Fibroblast of the conjunctiva (primary cell): Measurements from ENCODE around the gene VPS13C.
A peak's percentile ranks its signal among the peaks of the same experiment; 100 is the strongest.
"Not testable (repeated sequence)": the region's sequence is repeated elsewhere in the genome, so short reads cannot be mapped to it uniquely, and the experiment has no call there.

Experiments
- DNase-seq: peaks from one replicate; pipeline ENCODE4 v3.0.0-alpha.2; 2010; ENCODE audit warnings: low read depth

VPS13C gene

DNA sequence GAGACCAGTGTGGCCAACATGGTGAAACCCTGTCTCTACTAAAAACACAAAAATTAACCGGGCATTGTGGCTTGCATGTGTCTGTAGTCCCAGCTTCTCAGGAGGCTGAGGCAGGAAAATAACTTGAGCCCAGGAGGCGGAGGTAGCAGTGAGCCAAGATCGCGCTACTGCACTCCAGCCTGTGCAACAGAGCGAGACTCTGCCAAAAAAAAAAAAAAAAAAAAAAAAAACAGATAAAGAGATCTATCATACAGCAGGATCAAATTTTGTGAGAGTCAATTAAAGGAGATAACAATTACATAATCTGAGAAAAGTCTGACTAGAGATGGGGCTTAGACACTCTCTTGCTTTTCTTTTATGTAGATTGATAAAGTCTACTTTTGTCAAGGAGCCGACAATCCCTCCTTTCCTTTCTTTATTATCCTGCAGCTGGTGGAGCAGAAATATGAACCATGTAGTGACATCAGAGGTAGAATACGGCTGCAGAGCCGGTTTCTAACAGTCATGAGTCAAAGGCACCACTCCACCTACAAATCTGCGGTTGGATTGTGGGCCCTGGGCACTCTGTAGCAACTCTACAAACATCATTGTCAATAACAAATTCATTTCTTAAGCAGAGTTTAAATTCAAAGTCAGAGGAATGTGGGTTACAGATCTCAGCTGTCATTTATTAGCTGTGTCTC, 15.5 kb upstream of the VPS13C start:
- no peak for DNase-seq

DNA sequence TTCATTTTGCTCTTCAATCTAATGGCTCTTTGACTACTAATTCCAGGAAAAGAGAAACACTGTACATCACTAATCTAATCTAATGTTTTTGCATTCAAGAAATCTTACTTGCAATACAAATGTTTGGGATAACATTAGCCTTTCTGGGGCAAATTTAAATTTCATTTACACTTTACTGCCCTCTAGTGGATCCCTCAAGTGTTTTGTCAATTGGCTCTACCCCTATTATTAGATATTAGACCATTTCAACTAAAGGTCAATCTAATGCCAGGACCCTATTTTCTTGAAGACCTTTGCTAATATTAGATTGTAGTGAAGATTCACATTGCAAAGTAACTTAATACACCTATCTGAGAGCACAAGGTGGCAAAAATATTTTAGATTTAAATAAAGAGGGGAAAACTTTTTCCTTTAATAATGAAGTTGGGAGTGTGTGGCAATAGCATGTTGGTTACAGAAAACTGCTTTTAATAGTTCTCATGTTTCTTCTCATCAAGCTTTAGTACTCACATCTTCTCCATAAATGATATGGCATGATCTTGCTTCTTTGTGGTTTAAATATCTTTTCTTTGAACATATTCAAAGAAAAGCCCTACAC, 11.6 kb upstream of the VPS13C start:
- DNase-seq: peak; percentile 31

GRCh38 chr15:62069551-62069950, 9.3 kb upstream of the VPS13C start:
- DNase-seq: no peak

DNA sequence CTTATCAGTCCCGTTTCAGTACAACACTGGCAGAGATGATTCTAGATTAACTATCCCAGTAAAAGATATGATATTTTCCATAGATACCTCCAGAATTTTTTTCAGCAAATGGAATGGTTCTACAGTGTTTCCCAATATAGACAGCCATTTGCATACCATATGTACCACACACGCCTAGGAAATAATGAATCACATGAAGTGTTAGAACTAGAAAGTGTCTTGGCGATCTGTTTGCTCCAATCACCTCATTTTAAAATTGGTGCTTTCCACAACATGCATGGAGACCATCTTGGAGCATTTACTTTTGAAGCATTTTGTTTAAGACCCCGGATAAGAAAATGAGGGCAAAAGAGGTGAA, 8.5 kb upstream of the VPS13C start:
- DNase-seq: no peak

DNA sequence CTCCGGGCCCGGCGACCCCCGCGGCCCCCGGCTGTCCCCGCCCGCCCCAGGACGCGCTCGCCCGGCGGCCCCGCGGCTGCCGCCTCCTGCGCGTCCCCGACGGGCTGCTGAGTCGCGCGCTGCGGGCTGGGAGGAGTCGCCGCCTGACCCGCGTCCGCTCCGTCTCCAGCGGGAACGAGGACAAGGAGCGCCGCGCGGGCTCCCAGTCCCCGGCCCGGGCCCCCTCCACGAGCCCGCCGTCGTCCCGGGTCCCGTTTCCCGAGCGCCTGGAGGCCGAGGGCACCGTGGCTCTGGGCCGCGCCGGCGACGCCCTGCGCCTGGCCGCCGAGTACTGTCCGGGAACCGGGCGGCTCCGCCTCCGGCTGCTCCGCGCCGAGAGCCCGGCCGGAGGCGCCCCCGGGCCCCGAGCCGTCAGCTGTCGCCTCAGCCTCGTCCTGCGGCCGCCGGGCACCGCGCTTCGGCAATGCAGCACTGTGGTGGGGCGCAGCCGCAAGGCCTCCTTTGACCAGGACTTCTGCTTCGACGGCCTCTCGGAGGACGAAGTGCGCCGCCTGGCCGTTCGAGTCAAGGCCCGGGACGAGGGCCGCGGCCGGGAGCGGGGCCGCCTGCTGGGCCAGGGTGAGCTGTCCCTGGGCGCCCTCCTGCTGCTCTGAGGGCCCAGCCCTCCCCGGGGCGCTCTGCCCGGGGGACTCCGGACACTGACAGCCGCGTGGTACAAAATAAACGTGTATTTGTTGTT, 8.0 kb upstream of the VPS13C start:
- no peak for DNase-seq

DNA sequence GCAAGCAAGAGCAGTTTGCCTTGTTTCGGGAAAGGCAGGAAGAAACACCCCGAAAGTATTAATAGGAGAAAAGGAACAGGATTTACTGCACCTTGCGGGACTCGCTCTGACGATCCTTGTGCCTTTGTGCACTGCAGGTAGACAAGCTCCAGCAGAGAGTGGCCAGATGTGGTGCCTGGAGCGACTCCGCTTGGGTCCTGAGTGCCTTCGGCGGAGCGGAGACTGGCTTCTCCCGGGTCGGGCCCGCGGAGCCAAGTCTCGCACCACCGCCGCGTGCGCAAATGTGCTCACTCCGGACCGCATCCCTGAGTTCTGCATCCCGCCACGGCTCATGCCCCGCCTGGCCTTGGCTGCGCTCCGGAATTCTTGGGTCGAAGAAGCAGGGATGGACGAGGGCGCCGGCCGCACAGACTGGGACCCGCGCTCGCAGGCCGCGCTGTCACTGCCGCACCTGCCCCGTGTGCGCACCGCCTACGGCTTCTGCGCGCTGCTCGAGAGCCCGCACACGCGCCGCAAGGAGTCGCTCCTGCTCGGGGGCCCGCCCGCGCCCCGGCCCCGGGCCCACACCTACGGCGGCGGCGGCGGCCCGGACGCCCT, 7.3 kb upstream of the VPS13C start:
- DNase-seq: no peak

- DNase-seq: no peak
Measured at GRCh38 chr15:62066663-62067447, 6.6 kb upstream of the VPS13C start, which contains the start of gene C2CD4A. Gene C2CD4A, plus strand, starts transcription at chr15:62066977. Its CDS starts 637 bp downstream, at chr15:62067614.

DNA sequence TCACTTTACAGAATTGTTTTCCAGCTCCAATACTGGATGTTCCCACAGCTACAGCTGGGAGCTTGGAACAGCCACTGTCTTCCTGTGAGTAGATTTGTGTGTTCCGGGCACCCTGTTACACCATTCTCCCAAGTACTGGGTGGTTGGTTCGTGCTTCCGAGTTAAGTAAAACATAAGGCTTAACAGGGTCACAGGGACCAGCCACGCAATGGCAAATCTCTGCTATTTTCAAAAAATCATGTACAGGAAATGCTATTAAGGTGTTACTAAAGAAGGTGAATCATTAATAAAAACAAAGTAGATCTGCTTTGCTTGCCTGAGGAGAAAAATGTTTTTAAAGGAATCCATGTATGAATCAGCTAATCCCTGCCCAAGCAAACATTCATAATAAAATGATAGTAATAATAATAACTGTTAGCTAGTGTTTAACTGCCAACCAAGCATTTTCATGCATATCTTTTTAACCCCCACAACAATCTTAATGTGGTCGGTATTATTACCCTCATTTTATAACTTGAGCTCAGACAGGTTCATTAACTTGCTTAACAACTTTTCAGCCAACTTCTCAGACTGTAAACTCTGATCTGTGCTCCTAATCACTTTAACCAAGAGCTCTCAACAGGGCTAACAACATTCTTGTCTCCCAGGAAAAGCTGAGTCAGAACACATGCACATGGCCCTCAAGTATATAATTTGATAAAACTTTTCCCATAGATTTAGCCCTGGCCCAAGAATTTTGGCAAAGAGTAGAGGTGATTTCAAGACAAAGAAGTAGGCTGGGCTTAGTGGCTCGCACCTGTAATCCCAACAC, 3.8 kb upstream of the VPS13C start:
- DNase-seq: no peak

GRCh38 chr15:62060896-62061280, 641 bp upstream of the VPS13C start:
- no peak for DNase-seq

- DNase-seq: no peak
Measured at GRCh38 chr15:62059816-62060112, 483 bp downstream of the VPS13C start.

- no peak for DNase-seq
Measured at GRCh38 chr15:62059108-62059815, 985 bp downstream of the VPS13C start.

DNA sequence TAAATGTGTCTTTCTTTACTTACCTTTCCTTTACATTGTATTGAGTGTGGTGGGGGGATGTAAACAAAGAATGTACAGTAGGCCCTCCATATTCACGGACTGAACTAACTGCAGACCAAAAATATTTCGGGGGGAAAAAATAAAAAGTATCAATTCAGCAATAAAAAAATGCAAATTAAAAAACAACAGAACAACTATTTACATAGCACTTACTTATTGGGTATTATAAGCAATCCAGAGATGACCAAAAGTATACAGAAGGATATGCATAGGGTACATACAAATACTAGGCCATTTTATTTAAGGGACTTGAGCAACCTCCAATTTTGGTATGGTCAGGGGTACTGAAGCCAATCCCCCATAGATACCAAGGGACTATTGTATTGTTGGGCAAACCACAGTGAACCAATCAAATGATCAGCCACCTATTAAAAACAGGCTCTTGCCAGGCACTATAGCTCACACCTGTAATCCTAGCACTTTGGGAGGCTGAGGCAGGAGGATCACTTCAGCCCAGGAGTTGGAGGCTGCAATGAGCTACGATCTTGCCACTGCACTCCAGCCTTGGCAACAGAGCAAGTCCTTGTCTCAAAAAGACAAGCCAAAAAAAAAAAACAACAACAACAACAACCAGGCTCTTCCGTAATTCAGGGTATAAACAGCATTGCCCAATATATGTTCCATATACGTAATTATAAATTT, 1.8 kb downstream of the VPS13C start:
- DNase-seq: no peak

GRCh38 chr15:62057341-62057980, 2.8 kb downstream of the VPS13C start:
- DNase-seq: no peak

GRCh38 chr15:62054979-62055378, 5.3 kb downstream of the VPS13C start:
- DNase-seq: no peak

- no peak for DNase-seq
Measured at GRCh38 chr15:62053439-62054085, 6.7 kb downstream of the VPS13C start.

DNA sequence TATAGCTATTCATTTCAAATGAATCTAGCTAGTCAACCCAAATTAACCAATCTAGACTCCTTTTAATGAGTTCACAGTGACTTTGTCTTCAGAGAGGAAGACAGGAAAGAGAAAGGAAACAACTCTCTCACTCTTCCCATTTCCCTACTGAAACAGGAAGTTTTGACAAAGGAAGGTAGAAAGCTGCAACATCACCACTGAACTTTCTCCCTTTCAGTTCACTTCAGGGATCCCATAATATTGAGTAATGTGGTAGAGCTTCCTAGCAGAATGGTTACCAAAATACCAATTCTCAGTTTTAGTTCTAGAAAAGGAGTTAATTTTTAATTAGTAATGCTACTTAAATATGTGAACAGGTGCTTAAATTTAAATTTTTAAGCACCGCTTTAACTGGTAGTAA, 7.5 kb downstream of the VPS13C start:
- DNase-seq: no peak

- DNase-seq: no peak
Measured at GRCh38 chr15:62051166-62051565, 9.1 kb downstream of the VPS13C start.

GRCh38 chr15:62050115-62050514, 10.1 kb downstream of the VPS13C start:
- DNase-seq: no peak

DNA sequence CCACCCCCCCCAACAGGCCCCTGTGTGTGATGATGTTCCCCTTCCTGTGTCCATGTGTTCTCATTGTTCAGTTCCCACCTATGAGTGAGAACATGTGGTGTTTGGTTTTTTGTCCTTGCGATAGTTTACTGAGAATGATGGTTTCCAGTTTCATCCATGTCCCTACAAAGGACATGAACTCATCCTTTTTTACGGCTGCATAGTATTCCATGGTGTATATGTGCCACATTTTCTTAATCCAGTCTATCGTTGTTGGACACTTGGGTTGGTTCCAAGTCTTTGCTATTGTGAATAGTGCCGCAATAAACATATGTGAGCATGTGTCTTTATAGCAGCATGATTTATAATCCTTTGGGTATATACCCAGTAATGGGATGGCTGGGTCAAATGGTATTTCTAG, 12.0 kb downstream of the VPS13C start:
- DNase-seq: not testable (repeated sequence)
